SU-DHL-6 (cell line): ENCODE measurements around the gene CIT.

Experiments
- EZH2phosphoT487 ChIP-seq: fragments of 200-600 bp; sonication (generic), shearing (Covaris generic); conservative IDR thresholded peaks from 2 replicates; pipeline ENCODE4 v1.6.1; 2018; ENCODE audit warnings: mild to moderate bottlenecking, antibody characterized with exemption, low read length, moderate library complexity, mixed read lengths
- TF ChIP-seq, protein P1 (sequence below): fragments of 200-600 bp; sonication (generic); IDR thresholded peaks from one replicate; pipeline ENCODE4 v1.5.1; 2017; ENCODE audit warnings: antibody characterized with exemption, mild to moderate bottlenecking, low read length, moderate library complexity; ENCODE audit not compliant: insufficient read depth, poor library complexity, severe bottlenecking

DNA sequence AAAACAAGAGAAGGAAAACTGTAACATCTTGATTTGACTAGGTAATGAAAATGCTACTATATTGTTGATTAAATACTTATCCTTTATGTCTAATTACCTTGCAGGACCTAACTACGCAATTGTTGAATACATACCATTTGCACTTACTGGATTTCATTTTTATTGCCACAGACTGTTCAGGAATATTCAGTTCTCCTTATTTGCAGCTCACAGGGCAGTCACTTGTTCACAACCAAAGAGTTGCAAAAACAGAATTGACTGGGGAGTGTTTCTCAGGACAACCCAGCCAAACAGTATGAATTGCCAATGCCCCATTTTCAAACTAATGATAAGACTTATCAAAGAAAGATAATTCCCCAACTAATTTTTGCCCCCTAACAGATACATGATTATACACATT is 49.4 kb downstream of the CIT start:
- TF ChIP-seq, protein P1, sequence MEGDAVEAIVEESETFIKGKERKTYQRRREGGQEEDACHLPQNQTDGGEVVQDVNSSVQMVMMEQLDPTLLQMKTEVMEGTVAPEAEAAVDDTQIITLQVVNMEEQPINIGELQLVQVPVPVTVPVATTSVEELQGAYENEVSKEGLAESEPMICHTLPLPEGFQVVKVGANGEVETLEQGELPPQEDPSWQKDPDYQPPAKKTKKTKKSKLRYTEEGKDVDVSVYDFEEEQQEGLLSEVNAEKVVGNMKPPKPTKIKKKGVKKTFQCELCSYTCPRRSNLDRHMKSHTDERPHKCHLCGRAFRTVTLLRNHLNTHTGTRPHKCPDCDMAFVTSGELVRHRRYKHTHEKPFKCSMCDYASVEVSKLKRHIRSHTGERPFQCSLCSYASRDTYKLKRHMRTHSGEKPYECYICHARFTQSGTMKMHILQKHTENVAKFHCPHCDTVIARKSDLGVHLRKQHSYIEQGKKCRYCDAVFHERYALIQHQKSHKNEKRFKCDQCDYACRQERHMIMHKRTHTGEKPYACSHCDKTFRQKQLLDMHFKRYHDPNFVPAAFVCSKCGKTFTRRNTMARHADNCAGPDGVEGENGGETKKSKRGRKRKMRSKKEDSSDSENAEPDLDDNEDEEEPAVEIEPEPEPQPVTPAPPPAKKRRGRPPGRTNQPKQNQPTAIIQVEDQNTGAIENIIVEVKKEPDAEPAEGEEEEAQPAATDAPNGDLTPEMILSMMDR = no peak
- TF ChIP-seq EZH2phosphoT487 = no peak
